Fibroblast of skin of left quadriceps (primary cell): ENCODE results near the gene SERINC5.
A peak's percentile ranks its signal among the peaks of the same experiment; 100 is the strongest.
"Not testable (repeated sequence)": the region's sequence is repeated elsewhere in the genome, so short reads cannot be mapped to it uniquely, and the experiment has no call there.

Source experiments
- DNase-seq, 2 experiments: peaks; one replicate each; pipeline ENCODE4 v3.0.0-alpha.2; 2013; ENCODE audit warnings: low read depth in 2 of 2

Gene SERINC5

GRCh38 chr5:80138486-80138885 is 117.4 kb downstream of the SERINC5 start:
- no peak for DNase-seq

- not testable (repeated sequence) for DNase-seq
Observed at GRCh38 chr5:80136798-80137197, 119.0 kb downstream of the SERINC5 start.

- no peak for DNase-seq
Observed at GRCh38 chr5:80134876-80135275, 121.0 kb downstream of the SERINC5 start.

- DNase-seq, result no peak
Observed at GRCh38 chr5:80129146-80129545, 126.7 kb downstream of the SERINC5 start.

GRCh38 chr5:80128141-80128540 is 127.7 kb downstream of the SERINC5 start:
- DNase-seq, result peak; percentile 29 to 34

- no peak for DNase-seq
Observed at GRCh38 chr5:80127116-80127552, 128.7 kb downstream of the SERINC5 start.

- DNase-seq, result peak; percentile 38 to 44
Observed at GRCh38 chr5:80125962-80126480, 129.8 kb downstream of the SERINC5 start.

- DNase-seq, result no peak
Observed at GRCh38 chr5:80125022-80125961, 130.6 kb downstream of the SERINC5 start.

GRCh38 chr5:80124121-80124918 is 131.5 kb downstream of the SERINC5 start:
- DNase-seq, result no peak

GRCh38 chr5:80122579-80122978 is 133.3 kb downstream of the SERINC5 start:
- no peak for DNase-seq

- DNase-seq, result no peak
Observed at GRCh38 chr5:80119372-80119771, 136.5 kb downstream of the SERINC5 start.

- no peak for DNase-seq
Observed at GRCh38 chr5:80117446-80117845, 138.4 kb downstream of the SERINC5 start.

GRCh38 chr5:80116465-80116864 is 139.4 kb downstream of the SERINC5 start:
- no peak for DNase-seq

GRCh38 chr5:80116000-80116399 is 139.8 kb downstream of the SERINC5 start:
- no peak for DNase-seq

GRCh38 chr5:80114860-80115259 is 141.0 kb downstream of the SERINC5 start:
- DNase-seq, result no peak

GRCh38 chr5:80111376-80111990 is 144.4 kb downstream of the SERINC5 start:
- not testable (repeated sequence) for DNase-seq

- no peak for DNase-seq
Observed at GRCh38 chr5:80109646-80110478, 146.0 kb downstream of the SERINC5 start.

GRCh38 chr5:80106916-80107315 is 148.9 kb downstream of the SERINC5 start:
- DNase-seq, result no peak

- no peak for DNase-seq
Observed at GRCh38 chr5:80105698-80106439, 150.0 kb downstream of the SERINC5 start.

- no peak for DNase-seq
Observed at GRCh38 chr5:80103371-80103770, 152.5 kb downstream of the SERINC5 start.
